IMR-90 (cell line): ENCODE results near the gene ENPP3. TPM values are rescaled to one million over a fixed set of nuclear protein-coding genes. Genes with fewer than 3 reads are reported as not detected.

Experiments used
- ATAC-seq: fragments of 200-7000 bp; cut with Tn5 transposase; 2 replicates; pipeline ENCODE4 v1.9.1; 2020; ENCODE audit warnings: low read depth, mild to moderate bottlenecking, moderate library complexity
- BruUV-seq: library from RNA; stranded (reverse); fragments of 400-500 nt; replicated peaks from 2 replicates; lab custom pipeline; 2021; lab: Mats Ljungman, UMichigan
- CTCF ChIA-PET: fragments of 300-600 bp; formaldehyde crosslinking; extraction: SDS; loops from one replicate; lab custom pipeline; 2021; ENCODE audit warnings: antibody characterized with exemption; lab: Yijun Ruan, JAX
- POLR2A ChIA-PET: fragments of 300-600 bp; sonication (Branson Sonifier 250); formaldehyde crosslinking; loops from one replicate; lab custom pipeline; 2022; ENCODE audit warnings: antibody characterized with exemption; ENCODE audit not compliant: unreplicated experiment; lab: Charles Lee
- DNase-seq: peaks from one replicate; pipeline ENCODE4 v3.0.0; 2013
- H2AFZ ChIP-seq: replicated peaks from 2 replicates; pipeline ENCODE3; 2013; ENCODE audit warnings: low read length, mild to moderate bottlenecking; ENCODE audit not compliant: poor library complexity
- H2AK5ac ChIP-seq: 2 replicates; pipeline ENCODE4 v1.6.1; 2013; ENCODE audit warnings: low read depth, low read length, inconsistent platforms
- H2AK9ac ChIP-seq: replicated peaks from 2 replicates; pipeline ENCODE3; 2013; ENCODE audit warnings: mild to moderate bottlenecking, low read depth, low read length, moderate library complexity; ENCODE audit not compliant: poor library complexity
- H2BK120ac ChIP-seq: 2 replicates; pipeline ENCODE4 v1.6.1; 2013; ENCODE audit warnings: low read depth, low read length, inconsistent platforms
- H2BK15ac ChIP-seq: 3 replicates; pipeline ENCODE4 v1.6.1; 2013; ENCODE audit warnings: low read depth, low read length, inconsistent platforms
- H2BK20ac ChIP-seq: 2 replicates; pipeline ENCODE4 v1.6.1; 2013; ENCODE audit warnings: low read depth, mild to moderate bottlenecking, inconsistent platforms, low read length, moderate library complexity
- H2BK5ac ChIP-seq: 2 replicates; pipeline ENCODE4 v1.6.1; 2013; ENCODE audit warnings: mild to moderate bottlenecking, low read depth, low read length, inconsistent platforms; ENCODE audit not compliant: poor library complexity, severe bottlenecking
- H3K14ac ChIP-seq: replicated peaks from 2 replicates; pipeline ENCODE4 v1.6.1; 2013; ENCODE audit warnings: low read depth, low read length, inconsistent platforms
- H3K18ac ChIP-seq: 2 replicates; pipeline ENCODE4 v1.6.1; 2013; ENCODE audit warnings: low read depth, low read length, control low read depth
- H3K23ac ChIP-seq: 2 replicates; pipeline ENCODE4 v1.6.1; 2013; ENCODE audit warnings: low read depth, low read length, inconsistent platforms
- H3K27ac ChIP-seq: 2 replicates; pipeline ENCODE4 v1.5.1; 2013; ENCODE audit warnings: mild to moderate bottlenecking, control low read depth, low read length; ENCODE audit not compliant: insufficient read depth
- H3K27me3 ChIP-seq: 2 replicates; pipeline ENCODE4 v1.6.1; 2013; ENCODE audit warnings: low read length; ENCODE audit not compliant: control insufficient read depth, insufficient read depth
- H3K36me3 ChIP-seq: 2 replicates; pipeline ENCODE4 v1.6.1; 2013; ENCODE audit warnings: low read length, mixed read lengths; ENCODE audit not compliant: control insufficient read depth, insufficient read depth
- H3K4ac ChIP-seq: 2 replicates; pipeline ENCODE4 v1.6.1; 2013; ENCODE audit warnings: low read depth, low read length, inconsistent platforms
- H3K4me1 ChIP-seq: 2 replicates; pipeline ENCODE4 v1.6.1; 2013; ENCODE audit warnings: low read length, mixed read lengths; ENCODE audit not compliant: control insufficient read depth, insufficient read depth
- H3K4me2 ChIP-seq: 2 replicates; pipeline ENCODE4 v1.6.1; 2013; ENCODE audit warnings: low read depth, mild to moderate bottlenecking, control low read depth, low read length, moderate library complexity
- H3K4me3 ChIP-seq: 2 replicates; pipeline ENCODE4 v1.5.1; 2013; ENCODE audit warnings: low read depth, mild to moderate bottlenecking, control low read depth, low read length, moderate library complexity; ENCODE audit not compliant: insufficient read depth
- H3K56ac ChIP-seq: 2 replicates; pipeline ENCODE4 v1.6.1; 2013; ENCODE audit warnings: low read length, inconsistent platforms; ENCODE audit not compliant: insufficient read depth; ENCODE audit errors: extremely low read depth
- H3K79me1 ChIP-seq, 2 experiments: 2 replicates each; pipeline ENCODE4 v1.6.1; 2013; ENCODE audit warnings: low read length in 2 of 2, inconsistent platforms in 1 of 2, low read depth in 1 of 2
- H3K9ac ChIP-seq: 2 replicates; pipeline ENCODE4 v1.6.1; 2013; ENCODE audit warnings: low read depth, low read length, control low read depth
- H3K9me1 ChIP-seq: 2 replicates; pipeline ENCODE4 v1.6.1; 2013; ENCODE audit warnings: low read length, inconsistent platforms; ENCODE audit not compliant: insufficient read depth
- H3K9me3 ChIP-seq: 2 replicates; pipeline ENCODE4 v1.6.1; 2013; ENCODE audit warnings: low read length; ENCODE audit not compliant: control insufficient read depth, insufficient read depth
- H4K20me1 ChIP-seq: 2 replicates; pipeline ENCODE4 v1.6.1; 2013; ENCODE audit warnings: low read length, inconsistent platforms; ENCODE audit not compliant: insufficient read depth
- H4K5ac ChIP-seq: 2 replicates; pipeline ENCODE4 v1.6.1; 2013; ENCODE audit warnings: mild to moderate bottlenecking, low read depth, low read length, control low read depth
- H4K8ac ChIP-seq, 2 experiments: 2 replicates each; pipeline ENCODE4 v1.6.1; 2013; ENCODE audit warnings: low read depth in 2 of 2, low read length in 2 of 2, control low read depth in 1 of 2, inconsistent platforms in 1 of 2
- H4K91ac ChIP-seq: 2 replicates; pipeline ENCODE4 v1.6.1; 2013; ENCODE audit warnings: low read depth, low read length, inconsistent platforms; ENCODE audit not compliant: insufficient read depth
- BHLHE40 ChIP-seq: fragments of 150-350 bp; IDR thresholded peaks from 2 replicates; pipeline ENCODE4 v1.6.1; 2016; ENCODE audit warnings: mild to moderate bottlenecking, low read depth, low read length
- CEBPB ChIP-seq: IDR thresholded peaks from 2 replicates; pipeline ENCODE4 v1.6.1; 2012; ENCODE audit warnings: low read depth, low read length, improper control_type of control experiment
- CHD1 ChIP-seq: IDR thresholded peaks from 2 replicates; pipeline ENCODE4 v1.6.1; 2012; ENCODE audit warnings: low read depth, low read length, improper control_type of control experiment
- CTCF ChIP-seq: conservative IDR thresholded peaks from 2 replicates; pipeline ENCODE4 v1.5.1; 2012; ENCODE audit warnings: mild to moderate bottlenecking, low read depth, low read length, improper control_type of control experiment
- FOS ChIP-seq: fragments of 150-350 bp; IDR thresholded peaks from 2 replicates; pipeline ENCODE4 v1.6.1; 2016; ENCODE audit warnings: low read depth, low read length
- MAFK ChIP-seq: IDR thresholded peaks from 2 replicates; pipeline ENCODE4 v1.6.1; 2012; ENCODE audit warnings: low read depth, low read length, improper control_type of control experiment
- MAZ ChIP-seq: IDR thresholded peaks from 2 replicates; pipeline ENCODE4 v1.6.1; 2012; ENCODE audit warnings: low read depth, mild to moderate bottlenecking, low read length, improper control_type of control experiment, moderate library complexity, borderline replicate concordance
- MXI1 ChIP-seq: IDR thresholded peaks from 2 replicates; pipeline ENCODE4 v1.6.1; 2012; ENCODE audit warnings: low read depth, mild to moderate bottlenecking, low read length, moderate library complexity, borderline replicate concordance
- NFE2L2 ChIP-seq: fragments of 150-350 bp; IDR thresholded peaks from 2 replicates; pipeline ENCODE4 v1.6.1; 2016; ENCODE audit warnings: low read depth, mild to moderate bottlenecking, low read length
- POLR2A ChIP-seq: IDR thresholded peaks from 2 replicates; pipeline ENCODE4 v1.6.1; 2012; ENCODE audit warnings: mild to moderate bottlenecking, low read depth, low read length
- RAD21 ChIP-seq: IDR thresholded peaks from 2 replicates; pipeline ENCODE4 v1.6.1; 2012; ENCODE audit warnings: low read length, improper control_type of control experiment
- RCOR1 ChIP-seq: IDR thresholded peaks from 2 replicates; pipeline ENCODE4 v1.6.1; 2012; ENCODE audit warnings: mild to moderate bottlenecking, low read length, improper control_type of control experiment; ENCODE audit not compliant: insufficient replicate concordance
- RFX5 ChIP-seq: IDR thresholded peaks from 2 replicates; pipeline ENCODE4 v1.8.0; 2012; ENCODE audit warnings: low read depth, mild to moderate bottlenecking, low read length, moderate library complexity
- SMC3 ChIP-seq: fragments of 150-350 bp; IDR thresholded peaks from 2 replicates; pipeline ENCODE4 v1.6.1; 2016; ENCODE audit warnings: low read depth, mild to moderate bottlenecking, antibody characterized with exemption, low read length, moderate library complexity
- USF2 ChIP-seq: fragments of 150-350 bp; IDR thresholded peaks from 2 replicates; pipeline ENCODE4 v1.6.1; 2017; ENCODE audit warnings: mild to moderate bottlenecking, antibody characterized with exemption, low read length, low read depth
- WGBS, 2 experiments: methylation state at CpG; one replicate each; pipeline versions ENCODE4 v1.1.5 to v1.1.7; 2013; ENCODE audit warnings: missing lambda C conversion rate in 2 of 2; ENCODE audit not compliant: insufficient read length in 1 of 2; ENCODE audit errors: extremely low coverage in 2 of 2; 5-methylcytosine and 5-hydroxymethylcytosine counted together
- dilution Hi-C: fragments of 300-500 bp; cut with HindIII; formaldehyde crosslinking; loops from one replicate; pipeline ENCODE4 v1.14.3; 2018; ENCODE audit warnings: low sequenced_read_pairs; ENCODE audit not compliant: unreplicated experiment
- in situ Hi-C: fragments of 300-500 bp; cut with MboI; formaldehyde crosslinking; loops from 3 replicates; pipeline ENCODE4 v1.14.3; 2019; ENCODE audit warnings: low sequenced_read_pairs, inconsistent platforms, mixed read lengths
- intact Hi-C: fragments of 100-400 bp; cut with micrococcal nuclease; formaldehyde crosslinking; loops from 2 replicates; pipeline ENCODE4 v1.10.0; 2022
- polyA plus RNA-seq, 3 experiments: library from polyadenylated mRNA; depleted of rRNA; stranded (reverse); fragments of >200 nt; gene quantifications; 2 replicates each; pipeline ENCODE4 v1.2.3, GENCODE V29; 2012; ENCODE audit warnings: low replicate concordance in 1 of 3
- total RNA-seq: library from RNA; depleted of rRNA; stranded (reverse); fragments of >200 nt; gene quantifications from 2 replicates; pipeline ENCODE4 v1.2.3, GENCODE V29; 2012
- TF ChIP-seq, protein P1 (sequence below): fragments of 150-350 bp; IDR thresholded peaks from 2 replicates; pipeline ENCODE4 v1.6.1; 2016; ENCODE audit warnings: low read depth, mild to moderate bottlenecking, low read length, moderate library complexity, borderline replicate concordance

Gene ENPP3
- total and polyA plus RNA-seq, 2 of the 4 experiments (the other 2 are of a cell fraction) = under 0.01 to 0.05 TPM

- no peak overlapping the region for H2AK5ac ChIP-seq
- intact Hi-C loops (no loop called here), in situ Hi-C loops (no loop called here), dilution Hi-C loops (no loop called here)
- 42 to 100% methylated on average over 1 to 2 of the region's 3 CpGs for WGBS, 2 experiments
- no peak overlapping the region for H3K4me3 ChIP-seq
- no peak overlapping the region for H3K56ac ChIP-seq
- H2BK5ac ChIP-seq = no peak overlapping the region
- H3K27me3 ChIP-seq = peaks cover 6% of the 10 kb centered on the region; the same call in 1 of the 2 replicates
- no peak overlapping the region for H3K4ac ChIP-seq
- no peak overlapping the region for H2BK120ac ChIP-seq
- ChIA-PET CTCF (interaction anchor here (0.9 kb wide), 1 partner anchor 15 kb away, joined by 3 read pairs; no protein-coding TSS in a partner anchor), POLR2A (no interaction called here)
- no peaks in the 10 kb centered on the region for H3K9me3 ChIP-seq
- no peak overlapping the region for H3K18ac ChIP-seq
- no peak overlapping the region for H4K91ac ChIP-seq
- no peak overlapping the region for H3K14ac ChIP-seq
- H3K79me1 ChIP-seq = no peaks in the 10 kb centered on the region
- no TSS peak for BruUV-seq
- H2AFZ ChIP-seq = no peak overlapping the region
- no peak overlapping the region for H3K9ac ChIP-seq
- H3K4me1 ChIP-seq = no peaks in the 10 kb centered on the region
- ATAC-seq (no peak), DNase-seq (no peak)
- no peaks in the 10 kb centered on the region for H3K36me3 ChIP-seq
- no peak overlapping the region for H2BK20ac ChIP-seq
- no peaks in the 10 kb centered on the region for H3K9me1 ChIP-seq
- no peak overlapping the region for H3K27ac ChIP-seq
- no peak overlapping the region for H4K8ac ChIP-seq
- no peak overlapping the region for H2AK9ac ChIP-seq
- H3K23ac ChIP-seq = no peak overlapping the region
- no peaks in the 10 kb centered on the region for H4K20me1 ChIP-seq
- TF ChIP-seq MAZ (no peak), CTCF (no peak), RCOR1 (no peak), CHD1 (no peak), NFE2L2 (no peak), RAD21 (no peak), CEBPB (no peak), RFX5 (no peak), USF2 (no peak), POLR2A (no peak), SMC3 (no peak), FOS (no peak), MXI1 (no peak), MAFK (no peak), BHLHE40 (no peak)
- TF ChIP-seq, protein P1, sequence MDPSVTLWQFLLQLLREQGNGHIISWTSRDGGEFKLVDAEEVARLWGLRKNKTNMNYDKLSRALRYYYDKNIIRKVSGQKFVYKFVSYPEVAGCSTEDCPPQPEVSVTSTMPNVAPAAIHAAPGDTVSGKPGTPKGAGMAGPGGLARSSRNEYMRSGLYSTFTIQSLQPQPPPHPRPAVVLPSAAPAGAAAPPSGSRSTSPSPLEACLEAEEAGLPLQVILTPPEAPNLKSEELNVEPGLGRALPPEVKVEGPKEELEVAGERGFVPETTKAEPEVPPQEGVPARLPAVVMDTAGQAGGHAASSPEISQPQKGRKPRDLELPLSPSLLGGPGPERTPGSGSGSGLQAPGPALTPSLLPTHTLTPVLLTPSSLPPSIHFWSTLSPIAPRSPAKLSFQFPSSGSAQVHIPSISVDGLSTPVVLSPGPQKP = no peak
- no peak overlapping the region for H2BK15ac ChIP-seq
- no peak overlapping the region for H4K5ac ChIP-seq
- no peak overlapping the region for H3K4me2 ChIP-seq
These were observed 6.0 kb downstream of the ENPP3 start for GRCh38 chr6:131642987-131643611.
